ENCODE measurements around the gene FYCO1. TPM values are rescaled to one million over a fixed set of nuclear protein-coding genes. Genes with fewer than 3 reads are reported as not detected.

The FYCO1 gene
- total and polyA plus RNA-seq, 5 donors = 62.7 to 114 (median 85.8) TPM

GRCh38 chr3:45981346-45982074 is 14.1 kb downstream of the FYCO1 start:
- H3K9me3 ChIP-seq (ENCODE audit: control insufficient read depth, low read length) = no peaks in the 10 kb centered on the region
- ATAC-seq (no peak), DNase-seq (no peak)
- H3K4me3 ChIP-seq (ENCODE audit: low read length) = no peak overlapping the region
- H3K4me1 ChIP-seq (ENCODE audit: control insufficient read depth, insufficient read depth, low read length) = peaks cover 8% of the 10 kb centered on the region
- intact Hi-C loops (cut with DNase I) = no loop called here
- no peak overlapping the region for H3K27ac ChIP-seq (ENCODE audit: low read length)
- H3K27me3 ChIP-seq (ENCODE audit: control insufficient read depth, insufficient read depth) = no peaks in the 10 kb centered on the region
- WGBS = 37% methylated on average over 2 of the region's 2 CpGs

- Histone ChIP-seq H3K4me1 (ENCODE audit: control insufficient read depth, insufficient read depth, low read length) (peaks cover 6% of the 10 kb centered on the region), H3K4me3 (ENCODE audit: low read length) (no peak overlapping the region), H3K27ac (ENCODE audit: low read length) (no peak overlapping the region), H3K9me3 (ENCODE audit: control insufficient read depth, low read length) (no peaks in the 10 kb centered on the region), H3K27me3 (ENCODE audit: control insufficient read depth, insufficient read depth) (no peaks in the 10 kb centered on the region)
- ATAC-seq (no peak), DNase-seq (no peak)
- WGBS = 95% methylated on average over 2 of the region's 2 CpGs
- intact Hi-C loops (cut with DNase I) = no loop called here
Measured at GRCh38 chr3:45980819-45981218, 14.8 kb downstream of the FYCO1 start.

- ATAC-seq (no peak), DNase-seq (no peak)
- intact Hi-C loops (cut with DNase I) = no loop called here
- H3K9me3 ChIP-seq (ENCODE audit: control insufficient read depth, low read length) = no peaks in the 10 kb centered on the region
- no peak overlapping the region for H3K27ac ChIP-seq (ENCODE audit: low read length)
- no peak overlapping the region for H3K4me3 ChIP-seq (ENCODE audit: low read length)
- WGBS = 86% methylated on average over 7 of the region's 7 CpGs
- H3K4me1 ChIP-seq (ENCODE audit: control insufficient read depth, insufficient read depth, low read length) = peaks cover 6% of the 10 kb centered on the region
- no peaks in the 10 kb centered on the region for H3K27me3 ChIP-seq (ENCODE audit: control insufficient read depth, insufficient read depth)
Measured at GRCh38 chr3:45980229-45980813, 15.3 kb downstream of the FYCO1 start.

GRCh38 chr3:45979378-45979777 is 16.2 kb downstream of the FYCO1 start:
- no peak overlapping the region for H3K27ac ChIP-seq (ENCODE audit: low read length)
- H3K9me3 ChIP-seq (ENCODE audit: control insufficient read depth, low read length) = no peaks in the 10 kb centered on the region
- no peak overlapping the region for H3K4me3 ChIP-seq (ENCODE audit: low read length)
- DNase-seq (no peak), ATAC-seq (no peak)
- 88% methylated on average over 4 of the region's 4 CpGs for WGBS
- intact Hi-C loops (cut with DNase I) = no loop called here
- peaks cover 4% of the 10 kb centered on the region for H3K4me1 ChIP-seq (ENCODE audit: control insufficient read depth, insufficient read depth, low read length)
- no peaks in the 10 kb centered on the region for H3K27me3 ChIP-seq (ENCODE audit: control insufficient read depth, insufficient read depth)

GRCh38 chr3:45978006-45978761 is 17.4 kb downstream of the FYCO1 start:
- Histone ChIP-seq H3K27me3 (ENCODE audit: control insufficient read depth, insufficient read depth) (no peaks in the 10 kb centered on the region), H3K9me3 (ENCODE audit: control insufficient read depth, low read length) (no peaks in the 10 kb centered on the region), H3K4me1 (ENCODE audit: control insufficient read depth, insufficient read depth, low read length) (no peaks in the 10 kb centered on the region), H3K4me3 (ENCODE audit: low read length) (no peak overlapping the region), H3K27ac (ENCODE audit: low read length) (no peak overlapping the region)
- DNase-seq (peak in 1 of 3 donors; percentile 55), ATAC-seq (no peak)
- WGBS = 92% methylated on average over 5 of the region's 5 CpGs
- intact Hi-C loops (cut with DNase I) = no loop called here

GRCh38 chr3:45976191-45977091 is 19.2 kb downstream of the FYCO1 start:
- Histone ChIP-seq H3K4me1 (ENCODE audit: control insufficient read depth, insufficient read depth, low read length) (no peaks in the 10 kb centered on the region), H3K9me3 (ENCODE audit: control insufficient read depth, low read length) (no peaks in the 10 kb centered on the region), H3K27ac (ENCODE audit: low read length) (no peak overlapping the region), H3K4me3 (ENCODE audit: low read length) (no peak overlapping the region), H3K27me3 (ENCODE audit: control insufficient read depth, insufficient read depth) (no peaks in the 10 kb centered on the region)
- no peak for ATAC-seq
- no peak for DNase-seq
- 78% methylated on average over 6 of the region's 6 CpGs for WGBS
- intact Hi-C loops (cut with DNase I) = no loop called here

- H3K9me3 ChIP-seq (ENCODE audit: control insufficient read depth, low read length) = no peaks in the 10 kb centered on the region
- 76% methylated on average over 5 of the region's 5 CpGs for WGBS
- no peaks in the 10 kb centered on the region for H3K27me3 ChIP-seq (ENCODE audit: control insufficient read depth, insufficient read depth)
- DNase-seq (no peak), ATAC-seq (no peak)
- no peak overlapping the region for H3K27ac ChIP-seq (ENCODE audit: low read length)
- H3K4me3 ChIP-seq (ENCODE audit: low read length) = no peak overlapping the region
- no peaks in the 10 kb centered on the region for H3K4me1 ChIP-seq (ENCODE audit: control insufficient read depth, insufficient read depth, low read length)
- intact Hi-C loops (cut with DNase I) = no loop called here
Measured at GRCh38 chr3:45975686-45976085, 19.9 kb downstream of the FYCO1 start.

- intact Hi-C loops (cut with DNase I) = no loop called here
- ATAC-seq (no peak), DNase-seq (no peak)
- 70% methylated on average over 4 of the region's 4 CpGs for WGBS
- Histone ChIP-seq H3K4me1 (ENCODE audit: control insufficient read depth, insufficient read depth, low read length) (no peaks in the 10 kb centered on the region), H3K9me3 (ENCODE audit: control insufficient read depth, low read length) (no peaks in the 10 kb centered on the region), H3K4me3 (ENCODE audit: low read length) (no peak overlapping the region), H3K27ac (ENCODE audit: low read length) (no peak overlapping the region), H3K27me3 (ENCODE audit: control insufficient read depth, insufficient read depth) (no peaks in the 10 kb centered on the region)
Measured at GRCh38 chr3:45974686-45975085, 20.9 kb downstream of the FYCO1 start.

- Histone ChIP-seq H3K27ac (ENCODE audit: low read length) (no peak overlapping the region), H3K9me3 (ENCODE audit: control insufficient read depth, low read length) (no peaks in the 10 kb centered on the region), H3K4me1 (ENCODE audit: control insufficient read depth, insufficient read depth, low read length) (peaks cover 3% of the 10 kb centered on the region), H3K4me3 (ENCODE audit: low read length) (no peak overlapping the region), H3K27me3 (ENCODE audit: control insufficient read depth, insufficient read depth) (no peaks in the 10 kb centered on the region)
- intact Hi-C loops (cut with DNase I) = no loop called here
- DNase-seq (no peak), ATAC-seq (peak; percentile 30 to 38)
- 85% methylated on average over 6 of the region's 6 CpGs for WGBS
Measured at GRCh38 chr3:45972534-45973402, 22.9 kb downstream of the FYCO1 start.

- Histone ChIP-seq H3K27me3 (ENCODE audit: control insufficient read depth, insufficient read depth) (no peaks in the 10 kb centered on the region), H3K27ac (ENCODE audit: low read length) (no peak overlapping the region), H3K4me1 (ENCODE audit: control insufficient read depth, insufficient read depth, low read length) (peaks cover 7% of the 10 kb centered on the region), H3K9me3 (ENCODE audit: control insufficient read depth, low read length) (no peaks in the 10 kb centered on the region), H3K4me3 (ENCODE audit: low read length) (no peak overlapping the region)
- 89% methylated on average over 3 of the region's 3 CpGs for WGBS
- DNase-seq (no peak), ATAC-seq (no peak)
- intact Hi-C loops (cut with DNase I) = no loop called here
Measured at GRCh38 chr3:45969953-45970352, 25.7 kb downstream of the FYCO1 start.
